Activated CD4-positive, CD25-positive, alpha-beta regulatory T cell treated with anti-CD3 and anti-CD28 coated beads, Interleukin-2, amount 50 U/mL, for 16 hours (primary cell): ENCODE data around the gene ZNF197.
"Not testable (repeated sequence)": the region's sequence is repeated elsewhere in the genome, so short reads cannot be mapped to it uniquely, and the experiment has no call there.

Experiments used
- DNase-seq: peaks from one replicate; pipeline ENCODE4 v3.0.0-alpha.2; 2020; ENCODE audit warnings: low read depth, low spot score

Gene ZNF197

DNA sequence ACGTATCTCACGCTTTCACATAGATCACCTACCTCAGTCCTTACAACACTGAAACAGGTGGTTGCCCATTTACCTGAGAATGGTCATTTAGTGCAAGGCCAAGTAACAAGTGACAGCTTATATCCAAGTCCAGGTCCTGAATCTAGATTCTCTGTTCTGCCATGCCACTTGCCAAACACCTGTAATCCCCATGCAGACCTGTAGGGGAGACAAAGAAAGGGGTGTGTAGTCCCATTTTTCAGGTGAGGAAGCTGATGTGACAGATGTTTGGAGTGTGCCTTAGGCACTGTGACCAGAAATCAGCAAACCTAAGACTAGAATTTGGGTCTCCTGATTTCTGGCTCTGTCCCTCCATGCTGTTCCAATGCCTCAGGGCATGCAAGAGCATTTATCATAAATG, 36.4 kb downstream of the ZNF197 start:
- DNase-seq: no peak

- DNase-seq: no peak
These were observed 40.3 kb downstream of the ZNF197 start for GRCh38 chr3:44665173-44665572.

- no peak for DNase-seq
These were observed 41.5 kb downstream of the ZNF197 start for GRCh38 chr3:44666346-44666745.

DNA sequence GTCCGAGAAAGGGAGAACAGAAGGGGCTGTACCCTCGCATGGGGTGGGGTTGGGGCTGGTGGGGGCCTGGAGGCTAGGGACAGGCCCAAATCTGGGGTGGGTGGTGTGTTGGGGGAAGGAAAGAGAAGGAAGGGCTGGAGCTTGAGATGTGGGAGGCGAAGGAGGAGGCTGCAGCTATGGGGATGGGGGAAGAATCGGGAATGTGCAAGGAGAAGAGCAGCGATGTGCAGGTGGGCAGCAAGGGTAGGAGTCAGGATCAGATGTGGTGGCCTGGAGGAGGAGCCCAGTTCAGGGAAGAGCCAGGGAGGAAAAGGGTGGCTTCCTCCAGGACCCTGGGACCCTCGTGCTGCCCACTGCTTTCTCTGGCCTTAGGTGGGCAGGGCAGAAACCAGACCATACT, 44.9 kb downstream of the ZNF197 start:
- DNase-seq: no peak

- DNase-seq: not testable (repeated sequence)
These were observed 48.6 kb downstream of the ZNF197 start for GRCh38 chr3:44673466-44673865.

DNA sequence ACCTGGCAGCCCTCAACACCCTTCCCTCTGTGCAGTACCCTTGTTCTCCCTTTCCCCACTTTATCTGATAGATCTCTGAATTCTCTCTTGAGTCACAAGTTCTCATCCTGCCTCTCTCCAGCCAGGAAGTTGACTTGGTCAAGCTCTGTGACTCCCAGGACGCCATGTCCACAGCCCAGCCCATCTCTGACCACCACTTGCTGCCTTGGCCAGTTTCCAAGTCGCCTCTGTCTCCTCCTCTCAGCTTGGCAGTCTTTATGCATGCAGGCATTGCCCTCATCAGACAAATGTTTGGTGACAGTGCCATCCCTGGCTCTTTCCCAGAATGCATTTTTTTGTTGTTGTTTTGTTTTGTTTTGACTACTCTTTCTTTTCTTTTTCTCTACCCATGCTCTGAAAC, 49.4 kb downstream of the ZNF197 start:
- DNase-seq: no peak

GRCh38 chr3:44678480-44679116, 53.8 kb downstream of the ZNF197 start:
- DNase-seq: no peak

DNA sequence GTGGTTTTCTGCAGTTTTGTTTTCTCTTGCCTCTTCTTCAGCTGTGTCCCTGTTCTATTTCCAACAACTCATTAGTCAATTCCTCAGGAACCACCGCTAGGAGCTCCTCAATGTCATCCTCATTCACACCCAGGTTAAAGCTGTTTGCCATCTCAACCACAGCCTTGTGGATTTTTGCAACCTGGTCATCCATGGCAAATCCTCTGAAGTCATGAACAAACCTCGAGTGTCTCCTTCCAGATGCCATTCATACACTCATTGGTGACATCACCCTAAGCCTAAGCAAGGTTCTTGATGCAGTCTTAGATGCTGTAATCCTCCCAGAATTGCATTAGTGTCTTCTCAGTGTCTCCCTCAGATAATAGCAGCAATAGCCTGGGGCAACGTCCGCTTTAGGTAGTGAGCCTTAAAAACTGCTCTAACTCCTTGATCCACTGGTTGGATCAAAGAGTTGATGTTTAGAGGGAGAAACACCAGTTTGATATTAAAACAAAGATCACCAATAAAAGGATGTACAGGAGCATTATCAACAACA, 56.2 kb downstream of the ZNF197 start:
- no peak for DNase-seq

DNA sequence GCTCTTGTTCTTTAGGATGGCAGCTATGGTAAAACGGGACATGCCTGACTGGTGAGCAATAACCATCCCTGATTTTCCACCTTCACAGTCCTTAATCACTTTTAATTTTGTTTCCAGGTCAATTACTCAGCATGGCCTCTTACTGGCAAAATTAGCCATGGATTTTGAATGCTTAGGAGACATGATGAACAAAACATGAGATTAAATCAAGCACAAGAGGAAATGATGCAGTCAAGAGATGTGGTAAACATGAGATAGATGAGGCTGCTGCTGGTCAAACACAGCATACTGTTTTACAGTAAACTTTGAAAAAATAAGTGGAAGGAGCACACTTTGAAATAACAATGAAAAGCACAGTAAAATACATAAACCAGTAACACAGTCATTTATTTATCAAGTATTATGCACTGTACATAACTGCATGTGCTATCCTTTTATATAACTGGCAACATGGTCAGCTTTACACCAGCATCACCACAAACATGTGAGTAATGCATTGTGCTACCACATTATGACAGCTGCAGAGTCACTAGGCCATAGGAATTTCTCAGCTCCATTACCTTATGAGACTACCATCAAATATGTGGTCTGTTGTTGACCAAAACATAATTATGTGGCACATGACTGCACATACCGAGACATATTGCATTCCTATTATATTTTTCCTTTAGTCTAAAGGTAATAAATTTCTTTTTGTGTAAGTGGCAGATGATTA, 57.5 kb downstream of the ZNF197 start:
- no peak for DNase-seq

DNA sequence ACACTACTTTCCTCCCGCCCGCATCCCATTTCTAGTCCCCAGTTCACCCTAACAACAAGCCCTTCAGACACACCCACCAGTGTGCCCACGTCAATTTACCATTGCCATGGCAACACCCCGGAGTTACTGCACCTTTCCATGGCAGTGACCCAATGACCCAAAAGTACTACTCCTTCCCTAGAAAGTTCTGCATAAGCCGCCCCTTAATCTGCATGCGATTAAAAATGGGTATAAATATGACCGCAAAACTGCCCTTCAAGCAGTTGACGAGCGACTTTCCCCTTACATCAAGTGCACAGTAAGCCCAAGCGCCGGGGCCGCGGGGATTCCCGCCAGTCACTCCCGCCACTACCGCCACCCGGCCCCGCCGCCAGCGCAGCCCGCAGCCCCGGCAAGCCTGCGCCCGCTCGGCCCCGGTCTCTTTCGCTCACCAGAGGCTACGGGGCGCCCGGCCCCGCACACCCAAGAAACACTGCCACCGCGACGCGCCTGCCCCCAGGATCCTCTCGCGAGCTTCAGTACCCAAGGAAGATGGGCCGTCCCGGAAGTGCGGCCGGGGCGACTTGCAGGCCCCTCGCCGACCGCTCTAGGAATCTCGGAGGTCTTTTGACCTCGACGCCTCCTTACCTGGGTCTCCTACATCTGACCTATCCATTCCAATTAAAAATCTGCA, 60.4 kb downstream of the ZNF197 start:
- peak; percentile 7 for DNase-seq

GRCh38 chr3:44687898-44688297, 63.1 kb downstream of the ZNF197 start:
- DNase-seq: no peak
